DND-41 (cell line): ENCODE data around the gene AGFG2.
"Not testable (repeated sequence)": the region's sequence is repeated elsewhere in the genome, so short reads cannot be mapped to it uniquely, and the experiment has no call there.

Experiments used
- ATAC-seq: fragments of 200-7000 bp; cut with Tn5 transposase; 3 replicates; pipeline ENCODE4 v1.9.1; 2021; ENCODE audit warnings: low read depth; ENCODE audit not compliant: insufficient read depth
- DNase-seq: peaks from one replicate; pipeline ENCODE4 v3.0.0-alpha.2; 2020
- H2AFZ ChIP-seq: 2 replicates; pipeline ENCODE4 v1.6.0; 2012; ENCODE audit warnings: low read depth, low read length
- H3K27ac ChIP-seq: 2 replicates; pipeline ENCODE4 v1.5.1; 2012; ENCODE audit warnings: low read length, inconsistent platforms
- H3K27me3 ChIP-seq: fragments of 200-600 bp; sonication (generic); 2 replicates; pipeline ENCODE4 v1.6.0; 2012; ENCODE audit warnings: low read length, mild to moderate bottlenecking, inconsistent platforms; ENCODE audit not compliant: insufficient read depth, poor library complexity
- H3K36me3 ChIP-seq: 2 replicates; pipeline ENCODE4 v1.5.1; 2012; ENCODE audit warnings: low read length, inconsistent platforms; ENCODE audit not compliant: insufficient read depth
- H3K4me1 ChIP-seq: 2 replicates; pipeline ENCODE4 v1.5.1; 2012; ENCODE audit warnings: mild to moderate bottlenecking, low read length; ENCODE audit not compliant: insufficient read depth
- H3K4me2 ChIP-seq: 2 replicates; pipeline ENCODE4 v1.6.0; 2012; ENCODE audit warnings: mild to moderate bottlenecking, moderate library complexity, low read length, inconsistent platforms; ENCODE audit not compliant: insufficient read depth
- H3K4me3 ChIP-seq, 2 experiments: fragments of 200-600 bp in 1 of 2; shearing (Covaris generic) in 1 of 2; 2 replicates each; pipeline ENCODE4 v1.5.1; 2012 to 2016; ENCODE audit warnings: inconsistent platforms in 2 of 2, low read length in 2 of 2, mild to moderate bottlenecking in 2 of 2, low read depth in 1 of 2, moderate library complexity in 1 of 2
- H3K79me2 ChIP-seq: 2 replicates; pipeline ENCODE4 v1.6.0; 2012; ENCODE audit warnings: low read length, inconsistent platforms; ENCODE audit not compliant: insufficient read depth
- H3K9ac ChIP-seq: 2 replicates; pipeline ENCODE4 v1.6.0; 2012; ENCODE audit warnings: low read depth, mild to moderate bottlenecking, inconsistent platforms, low read length, moderate library complexity
- H3K9me3 ChIP-seq: 2 replicates; pipeline ENCODE4 v1.5.1; 2012; ENCODE audit warnings: low read length, moderate library complexity, mild to moderate bottlenecking, inconsistent platforms; ENCODE audit not compliant: insufficient read depth, severe bottlenecking
- H4K20me1 ChIP-seq: 2 replicates; pipeline ENCODE4 v1.6.0; 2012; ENCODE audit warnings: low read length; ENCODE audit not compliant: insufficient read depth
- EZH2 ChIP-seq: IDR thresholded peaks from 3 replicates; pipeline ENCODE4 v1.6.1; 2012; ENCODE audit warnings: borderline replicate concordance, low read depth, mild to moderate bottlenecking, moderate library complexity, low read length, inconsistent platforms; ENCODE audit not compliant: severe bottlenecking
- TF ChIP-seq, protein P1 (sequence below): IDR thresholded peaks from 2 replicates; pipeline ENCODE4 v1.5.1; 2012; ENCODE audit warnings: borderline replicate concordance, low read length, moderate library complexity, mild to moderate bottlenecking; ENCODE audit not compliant: poor library complexity, severe bottlenecking; ENCODE audit errors: extremely low read depth

The AGFG2 gene

DNA sequence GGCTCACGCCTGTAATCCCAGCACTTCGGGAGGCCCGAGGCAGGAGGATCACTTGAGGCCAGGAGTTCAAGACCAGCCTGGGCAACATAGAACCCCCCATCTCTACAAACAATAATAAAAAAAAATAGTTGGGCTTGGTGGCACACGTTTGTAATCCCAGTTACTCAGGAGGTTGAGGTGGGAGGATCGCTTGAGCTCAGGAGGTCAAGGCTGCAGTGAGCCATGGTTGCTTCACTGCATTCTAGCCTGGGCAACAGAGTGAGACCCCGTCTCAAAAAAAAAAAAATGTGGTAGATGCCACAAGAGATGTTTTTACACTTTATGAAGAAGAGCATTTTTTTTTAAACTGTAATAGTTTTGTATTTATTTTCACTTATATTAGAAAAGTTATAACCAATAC lies 42.5 kb upstream of the AGFG2 start:
- no peak for ATAC-seq
- no peaks in the 10 kb centered on the region for H3K36me3 ChIP-seq
- H3K4me2 ChIP-seq: no peak overlapping the region
- H2AFZ ChIP-seq: no peak overlapping the region
- TF ChIP-seq EZH2: no peak
- TF ChIP-seq, protein P1, sequence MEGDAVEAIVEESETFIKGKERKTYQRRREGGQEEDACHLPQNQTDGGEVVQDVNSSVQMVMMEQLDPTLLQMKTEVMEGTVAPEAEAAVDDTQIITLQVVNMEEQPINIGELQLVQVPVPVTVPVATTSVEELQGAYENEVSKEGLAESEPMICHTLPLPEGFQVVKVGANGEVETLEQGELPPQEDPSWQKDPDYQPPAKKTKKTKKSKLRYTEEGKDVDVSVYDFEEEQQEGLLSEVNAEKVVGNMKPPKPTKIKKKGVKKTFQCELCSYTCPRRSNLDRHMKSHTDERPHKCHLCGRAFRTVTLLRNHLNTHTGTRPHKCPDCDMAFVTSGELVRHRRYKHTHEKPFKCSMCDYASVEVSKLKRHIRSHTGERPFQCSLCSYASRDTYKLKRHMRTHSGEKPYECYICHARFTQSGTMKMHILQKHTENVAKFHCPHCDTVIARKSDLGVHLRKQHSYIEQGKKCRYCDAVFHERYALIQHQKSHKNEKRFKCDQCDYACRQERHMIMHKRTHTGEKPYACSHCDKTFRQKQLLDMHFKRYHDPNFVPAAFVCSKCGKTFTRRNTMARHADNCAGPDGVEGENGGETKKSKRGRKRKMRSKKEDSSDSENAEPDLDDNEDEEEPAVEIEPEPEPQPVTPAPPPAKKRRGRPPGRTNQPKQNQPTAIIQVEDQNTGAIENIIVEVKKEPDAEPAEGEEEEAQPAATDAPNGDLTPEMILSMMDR: no peak
- no peaks in the 10 kb centered on the region for H3K79me2 ChIP-seq
- no peak overlapping the region for H3K9ac ChIP-seq
- no peak for DNase-seq
- H3K4me1 ChIP-seq: no peaks in the 10 kb centered on the region
- peaks cover 33% of the 10 kb centered on the region for H3K27me3 ChIP-seq
- no peak overlapping the region for H3K27ac ChIP-seq
- no peak overlapping the region for H3K4me3 ChIP-seq
- no peaks in the 10 kb centered on the region for H3K9me3 ChIP-seq
- H4K20me1 ChIP-seq: no peaks in the 10 kb centered on the region

DNA sequence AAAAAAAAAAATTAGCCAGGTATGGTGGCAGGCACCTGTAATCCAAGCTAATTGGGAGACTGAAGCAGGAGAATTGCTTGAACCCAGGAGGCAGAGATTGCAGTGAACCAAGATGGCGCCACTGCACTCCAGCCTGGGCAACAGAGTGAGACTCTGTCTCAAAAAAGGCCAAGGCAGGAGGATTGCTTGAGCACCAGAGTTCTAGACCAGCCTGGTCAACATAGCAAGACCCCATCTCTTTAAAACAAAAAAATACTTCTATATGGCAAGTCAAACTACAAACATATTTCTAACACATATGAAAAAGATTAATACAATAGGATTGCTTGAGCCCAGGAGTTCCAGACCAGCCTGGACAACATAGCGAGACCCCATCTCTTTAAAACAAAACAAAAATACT lies 38.3 kb upstream of the AGFG2 start:
- not testable (repeated sequence) for H3K9me3 ChIP-seq, H3K9ac ChIP-seq, H3K36me3 ChIP-seq, H3K79me2 ChIP-seq, H3K4me1 ChIP-seq, H4K20me1 ChIP-seq, H2AFZ ChIP-seq, H3K4me2 ChIP-seq, ATAC-seq, H3K27me3 ChIP-seq, H3K4me3 ChIP-seq, H3K27ac ChIP-seq, DNase-seq

DNA sequence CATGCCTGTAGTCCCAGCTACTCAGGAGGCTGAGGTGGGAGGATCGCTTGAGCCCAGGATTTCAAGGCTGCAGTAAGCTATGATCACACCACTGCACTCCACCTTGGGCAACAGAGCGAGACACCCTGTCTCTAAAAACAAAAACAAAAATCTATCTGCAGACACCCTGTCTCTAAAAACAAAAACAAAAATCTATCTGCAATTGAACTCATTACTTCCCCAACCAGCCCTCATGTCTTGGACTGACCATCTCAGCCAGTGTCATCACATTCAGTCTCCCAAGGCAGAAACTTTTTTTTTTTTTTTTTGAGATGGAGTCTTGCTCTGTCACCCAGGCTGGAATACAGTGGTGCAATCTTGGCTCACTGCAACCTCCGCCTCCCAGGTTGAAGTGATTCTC lies 35.0 kb upstream of the AGFG2 start:
- not testable (repeated sequence) for H3K79me2 ChIP-seq, H4K20me1 ChIP-seq, H3K9me3 ChIP-seq, ATAC-seq, H3K9ac ChIP-seq, H3K27me3 ChIP-seq, DNase-seq, H3K36me3 ChIP-seq, H3K4me3 ChIP-seq, H3K27ac ChIP-seq, H2AFZ ChIP-seq, H3K4me1 ChIP-seq, H3K4me2 ChIP-seq

DNA sequence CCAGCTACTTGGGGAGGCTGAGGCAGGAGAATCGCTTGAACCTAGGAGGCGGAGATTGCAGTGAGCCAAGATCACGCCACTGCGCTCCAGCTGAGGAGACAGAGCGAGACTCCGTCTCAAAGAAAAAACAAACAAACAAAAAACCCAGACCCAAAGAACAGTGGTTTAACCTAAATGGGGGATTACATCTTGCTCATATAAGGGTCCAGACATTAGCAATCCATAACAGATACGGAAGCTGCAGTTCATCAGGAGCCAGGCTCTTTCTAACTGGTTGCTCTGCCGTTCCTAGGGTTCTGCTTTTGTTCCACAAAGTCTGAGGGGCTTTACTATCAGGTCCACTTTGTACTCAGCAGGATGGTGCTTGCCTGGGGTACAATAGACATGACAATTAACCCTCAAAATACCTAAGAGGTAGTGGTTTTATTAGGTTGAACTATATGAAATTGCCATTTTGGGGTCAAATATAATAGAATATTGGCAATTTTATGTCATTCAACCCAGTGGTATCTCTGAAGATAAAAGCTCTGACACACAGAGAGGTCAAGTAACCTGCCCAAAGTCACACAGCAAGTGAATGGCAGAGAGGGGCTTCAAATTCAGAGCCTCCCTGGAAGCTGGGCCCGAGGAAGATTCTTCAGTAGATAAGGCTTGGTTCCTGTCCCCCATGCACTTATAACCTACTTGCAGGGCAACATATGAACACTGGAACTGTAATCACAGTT lies 34.0 kb upstream of the AGFG2 start:
- Histone ChIP-seq H3K9me3 (no peaks in the 10 kb centered on the region), H3K36me3 (no peaks in the 10 kb centered on the region), H4K20me1 (no peaks in the 10 kb centered on the region), H2AFZ (no peak overlapping the region), H3K9ac (no peak overlapping the region), H3K4me2 (no peak overlapping the region), H3K27ac (no peak overlapping the region), H3K4me3 (no peak overlapping the region), H3K4me1 (no peaks in the 10 kb centered on the region), H3K79me2 (no peaks in the 10 kb centered on the region), H3K27me3 (no peaks in the 10 kb centered on the region)
- TF ChIP-seq, protein P1: no peak
- no peak for TF ChIP-seq EZH2
- ATAC-seq (no peak), DNase-seq (no peak)
